ENCODE data around the gene ADA.

GRCh38 chr20:44596876-44597275 lies 54.6 kb downstream of the ADA start:
- TF ChIP-seq, protein P1, sequence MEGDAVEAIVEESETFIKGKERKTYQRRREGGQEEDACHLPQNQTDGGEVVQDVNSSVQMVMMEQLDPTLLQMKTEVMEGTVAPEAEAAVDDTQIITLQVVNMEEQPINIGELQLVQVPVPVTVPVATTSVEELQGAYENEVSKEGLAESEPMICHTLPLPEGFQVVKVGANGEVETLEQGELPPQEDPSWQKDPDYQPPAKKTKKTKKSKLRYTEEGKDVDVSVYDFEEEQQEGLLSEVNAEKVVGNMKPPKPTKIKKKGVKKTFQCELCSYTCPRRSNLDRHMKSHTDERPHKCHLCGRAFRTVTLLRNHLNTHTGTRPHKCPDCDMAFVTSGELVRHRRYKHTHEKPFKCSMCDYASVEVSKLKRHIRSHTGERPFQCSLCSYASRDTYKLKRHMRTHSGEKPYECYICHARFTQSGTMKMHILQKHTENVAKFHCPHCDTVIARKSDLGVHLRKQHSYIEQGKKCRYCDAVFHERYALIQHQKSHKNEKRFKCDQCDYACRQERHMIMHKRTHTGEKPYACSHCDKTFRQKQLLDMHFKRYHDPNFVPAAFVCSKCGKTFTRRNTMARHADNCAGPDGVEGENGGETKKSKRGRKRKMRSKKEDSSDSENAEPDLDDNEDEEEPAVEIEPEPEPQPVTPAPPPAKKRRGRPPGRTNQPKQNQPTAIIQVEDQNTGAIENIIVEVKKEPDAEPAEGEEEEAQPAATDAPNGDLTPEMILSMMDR (conservative IDR thresholded peaks at IDR 0.05; ENCODE audit: low read length) = no peak
- TF ChIP-seq EZH2phosphoT487 (IDR thresholded peaks at IDR 0.05; ENCODE audit: borderline replicate concordance, low read depth, low read length) = no peak

All from OCI-LY7 (cell line).